Measurements from ENCODE around the gene GATAD2A.
A peak's percentile ranks its signal among the peaks of the same experiment; 100 is the strongest.
"Not testable (repeated sequence)": the region's sequence is repeated elsewhere in the genome, so short reads cannot be mapped to it uniquely, and the experiment has no call there.

The GATAD2A gene

DNA sequence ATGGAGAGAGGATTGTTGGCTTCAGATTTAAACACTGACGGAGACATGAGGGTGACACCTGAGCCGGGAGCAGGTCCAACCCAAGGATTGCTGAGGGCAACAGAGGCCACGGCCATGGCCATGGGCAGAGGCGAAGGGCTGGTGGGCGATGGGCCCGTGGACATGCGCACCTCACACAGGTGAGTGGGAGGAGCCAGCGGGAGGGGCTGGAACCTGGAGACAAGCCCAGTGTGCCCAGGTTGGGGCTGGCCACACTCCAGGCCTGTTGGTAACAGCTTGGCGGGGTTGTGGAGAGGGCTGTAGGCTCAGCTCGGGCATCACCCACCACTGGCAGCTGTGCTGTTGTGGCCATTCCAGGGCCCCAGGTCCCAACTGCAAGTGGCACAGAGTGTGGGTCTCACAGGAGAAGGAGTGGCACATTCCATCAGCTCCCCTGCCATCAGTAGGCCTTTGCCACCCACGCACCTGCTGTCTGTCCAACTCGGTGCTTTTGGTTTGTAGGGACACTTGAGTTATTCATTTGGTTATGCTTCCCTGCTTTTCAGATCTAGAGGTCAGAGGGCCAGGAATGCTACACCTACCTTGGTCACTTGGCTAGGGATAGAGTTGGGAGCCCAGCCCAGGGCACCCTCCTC is 60.1 kb downstream of the GATAD2A start:
- DNase-seq (ENCODE audit: low read depth) = no peak

DNA sequence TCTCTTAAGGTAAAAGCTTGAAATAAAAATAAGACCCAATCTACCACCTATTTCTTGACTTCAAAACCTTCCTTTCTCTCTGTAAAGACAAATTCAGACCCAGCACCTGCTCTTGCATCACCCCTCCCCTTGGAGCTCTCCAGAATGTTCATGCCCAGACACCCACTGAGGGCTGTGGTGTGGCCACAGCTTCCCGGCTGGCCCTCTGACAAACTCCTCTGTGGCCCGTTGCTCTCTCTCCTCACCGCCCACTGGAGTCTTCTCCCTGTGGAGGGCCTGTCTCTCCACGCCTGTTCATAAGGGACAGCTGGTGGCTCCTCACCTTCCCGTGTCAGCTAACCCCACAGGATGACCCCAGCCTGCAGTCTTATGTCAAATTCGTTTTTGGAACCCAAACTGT is 60.7 kb downstream of the GATAD2A start:
- no peak for DNase-seq (ENCODE audit: low read depth)

DNA sequence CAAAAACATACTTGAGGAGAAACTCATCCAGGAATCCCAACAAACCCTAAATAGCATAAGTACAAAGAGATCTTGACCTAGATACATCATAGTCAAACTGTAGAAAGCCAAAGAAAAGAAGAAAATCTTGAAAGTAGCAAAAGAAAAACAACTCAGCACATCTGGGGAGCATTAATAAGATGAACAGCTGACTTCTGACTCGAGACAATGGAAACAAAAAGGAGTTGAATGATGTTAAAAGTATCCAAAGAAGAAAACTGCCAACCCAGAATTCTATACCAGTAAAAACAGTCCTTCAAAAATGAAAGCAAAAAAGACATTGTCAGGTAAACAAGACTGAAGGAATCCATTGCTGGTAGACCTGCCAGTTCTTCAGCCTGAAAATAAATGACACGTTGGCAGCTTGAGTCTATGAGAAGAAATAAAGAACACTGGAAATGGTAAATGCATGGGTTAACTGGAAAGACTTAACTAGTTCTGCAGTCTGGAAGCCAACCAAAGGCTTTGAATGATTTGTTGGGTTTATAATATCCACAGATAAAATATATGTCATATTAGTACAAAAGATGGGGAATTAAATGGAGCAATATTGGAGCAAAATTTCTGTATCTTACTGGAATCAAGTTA is 63.1 kb downstream of the GATAD2A start:
- DNase-seq (ENCODE audit: low read depth) = peak; percentile 29

DNA sequence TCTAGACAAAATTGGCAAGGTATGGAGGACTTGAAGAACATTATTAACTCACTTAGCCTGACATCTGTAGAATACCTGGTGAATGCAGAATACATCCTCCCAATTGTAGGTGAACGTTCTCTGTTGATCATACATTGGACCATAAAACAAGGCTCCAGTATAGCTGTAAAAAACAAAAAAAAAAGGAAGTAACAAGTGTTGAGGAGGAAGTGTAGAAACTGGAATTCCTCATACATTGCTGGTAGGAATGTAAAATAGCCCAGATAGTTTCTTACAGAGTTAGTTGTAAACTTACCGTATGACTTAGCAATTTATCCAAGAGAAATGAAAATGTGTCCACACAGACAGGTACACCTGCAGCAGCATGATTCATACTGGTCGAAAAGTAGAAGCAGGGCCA is 65.1 kb downstream of the GATAD2A start:
- no peak for DNase-seq (ENCODE audit: low read depth)

DNA sequence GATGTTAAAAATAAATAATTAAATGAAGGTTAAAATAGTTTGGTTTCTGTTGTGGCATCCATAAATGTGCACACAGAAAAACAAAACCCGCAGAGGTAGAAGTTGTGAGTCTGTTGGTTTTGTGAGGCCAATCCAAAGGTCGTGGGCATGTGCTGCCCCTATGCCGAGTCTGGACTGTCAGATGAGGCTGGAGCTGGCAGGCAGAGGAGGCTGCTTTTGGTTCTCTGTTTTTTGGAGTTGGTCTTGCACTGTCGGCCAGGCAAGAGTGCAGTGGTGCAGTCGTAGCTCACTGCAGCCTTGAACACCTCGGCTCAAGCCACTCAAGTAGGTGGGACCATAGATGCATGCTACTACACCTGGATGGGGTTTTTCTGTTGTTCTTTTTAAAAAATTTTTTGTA is 66.2 kb downstream of the GATAD2A start:
- DNase-seq (ENCODE audit: low read depth) = no peak

DNA sequence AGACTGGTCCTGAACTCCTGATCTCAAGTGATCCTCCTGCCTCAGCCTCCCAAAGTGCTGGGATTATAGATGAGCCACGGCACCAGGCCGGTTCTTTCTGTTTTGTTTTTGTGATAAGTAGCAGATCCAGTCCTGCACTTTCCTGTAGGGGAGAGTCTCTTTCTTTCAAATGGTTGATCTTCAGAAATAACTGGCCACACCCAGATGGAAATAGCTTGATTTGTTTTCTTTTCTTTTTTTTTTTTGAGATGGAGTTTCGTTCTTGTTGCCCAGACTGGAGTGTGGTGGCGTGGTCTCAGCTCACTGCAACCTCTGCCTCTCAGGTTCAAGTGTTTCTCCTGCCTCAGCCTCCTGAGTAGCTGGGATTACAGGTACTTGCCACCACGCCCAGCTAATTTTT is 66.6 kb downstream of the GATAD2A start:
- not testable (repeated sequence) for DNase-seq (ENCODE audit: low read depth)

DNA sequence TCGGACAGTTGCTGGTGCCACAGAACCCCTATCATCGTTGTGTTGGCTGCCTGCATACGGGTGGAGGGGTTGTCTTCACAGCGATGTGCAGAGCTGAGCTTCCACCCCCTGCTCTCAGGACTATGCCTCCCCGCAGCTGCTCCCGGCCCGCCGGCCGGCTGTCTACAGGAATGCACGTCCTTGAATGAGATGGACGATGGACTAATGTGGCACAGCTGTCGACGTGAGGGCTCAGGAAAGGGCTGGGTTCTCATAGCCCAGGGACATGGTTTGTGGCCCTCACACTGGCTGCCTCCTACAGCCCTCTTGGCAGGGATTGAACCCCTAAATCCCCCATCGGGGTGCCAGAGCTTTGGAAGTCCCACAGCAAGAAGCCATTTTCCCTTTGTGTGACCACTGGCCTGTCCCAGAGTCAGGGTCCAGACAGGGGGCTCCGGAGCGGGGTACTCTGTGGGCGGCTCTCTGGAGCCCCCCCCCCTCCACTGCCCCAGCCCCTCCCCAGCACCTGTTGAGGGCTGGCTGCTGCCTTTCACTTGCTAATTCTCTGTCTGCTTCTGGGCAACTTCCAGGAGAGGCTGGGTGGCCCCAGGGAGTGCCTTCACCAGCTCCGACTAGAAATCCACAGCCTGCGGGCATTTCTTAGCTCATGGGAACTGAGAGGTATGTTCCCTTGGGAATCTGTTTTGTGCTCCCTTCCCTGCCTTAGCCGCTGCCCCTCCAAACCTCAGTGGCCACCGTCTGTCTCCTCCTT is 69.7 kb downstream of the GATAD2A start:
- DNase-seq (ENCODE audit: low read depth) = no peak

DNA sequence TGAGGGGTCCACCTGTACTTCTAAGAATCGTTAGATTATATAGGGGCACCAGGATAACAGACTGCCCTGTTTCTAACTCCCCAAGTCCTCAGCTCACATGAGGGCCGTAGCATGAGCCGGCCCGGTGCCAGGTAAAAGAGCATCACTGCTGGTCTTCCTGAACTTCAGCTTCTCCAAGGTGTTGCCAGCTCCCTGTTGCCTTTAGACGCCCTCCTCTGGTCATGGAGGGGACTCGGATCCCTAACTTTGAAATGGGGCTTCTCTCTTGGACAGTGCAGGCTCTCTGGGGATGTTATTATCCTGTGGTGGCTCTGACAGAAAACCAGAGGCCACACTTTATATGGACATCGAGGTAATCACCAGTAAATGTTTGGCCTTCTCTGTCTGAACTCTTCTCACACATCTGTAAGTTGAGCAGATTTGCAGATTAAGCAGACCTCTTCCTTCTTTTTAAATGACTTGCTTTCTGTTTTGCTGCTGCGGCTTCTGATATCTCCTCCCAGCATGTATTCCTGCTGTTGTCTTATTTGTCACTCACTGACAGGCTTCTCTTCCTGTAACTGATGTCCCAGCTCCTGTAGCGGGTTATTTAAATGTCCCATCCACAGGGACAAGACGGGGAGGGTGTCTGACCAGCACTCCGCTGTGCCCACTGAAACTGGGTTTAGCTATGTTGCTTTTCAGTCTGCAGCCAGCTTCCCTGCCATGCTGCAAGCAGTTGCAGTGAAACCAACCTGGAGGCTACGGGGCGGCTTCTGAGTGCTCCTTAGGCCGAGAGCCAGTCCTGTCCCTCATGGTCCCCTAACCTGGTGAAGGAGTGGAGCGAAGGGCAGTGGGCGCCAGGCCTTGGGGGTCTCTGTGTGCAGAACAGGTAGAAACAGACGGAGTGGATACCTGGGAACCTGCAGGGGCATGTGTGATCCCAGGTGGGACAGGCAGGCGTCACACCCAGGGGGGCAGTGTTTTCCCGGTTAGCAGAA is 70.7 kb downstream of the GATAD2A start:
- DNase-seq (ENCODE audit: low read depth) = peak; percentile 52

DNA sequence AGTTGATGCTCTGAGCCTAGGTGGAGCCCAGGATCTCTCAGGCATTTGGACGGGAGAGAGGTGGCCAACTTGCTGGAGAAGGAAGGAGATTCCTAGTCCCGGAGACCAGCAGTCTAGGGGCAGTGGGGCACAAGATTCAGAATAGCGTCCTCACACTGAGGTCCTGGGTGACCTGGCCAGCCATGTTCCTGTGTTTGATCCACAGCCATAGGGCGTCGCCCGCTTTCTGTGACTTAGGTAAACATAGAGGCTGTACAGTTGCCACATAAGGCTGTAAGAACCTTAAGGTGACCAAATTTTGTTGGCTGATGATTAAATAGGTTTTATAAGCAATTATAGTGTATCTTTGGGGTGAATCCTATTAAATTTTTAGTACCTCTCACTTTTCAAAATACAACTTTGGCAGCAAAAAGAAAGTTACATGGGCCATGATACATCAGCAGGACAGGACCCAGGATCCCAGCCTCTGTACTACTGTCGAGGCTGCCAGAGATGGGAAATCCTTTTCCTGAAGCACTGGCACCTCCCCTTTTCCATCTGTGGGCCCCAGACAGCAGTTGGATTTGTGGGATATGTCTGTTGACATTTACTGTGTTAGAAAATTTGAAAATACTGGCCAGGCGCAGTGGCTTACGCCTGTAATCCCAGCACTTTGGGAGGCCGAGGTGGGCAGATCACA is 72.4 kb downstream of the GATAD2A start:
- no peak for DNase-seq (ENCODE audit: low read depth)

DNA sequence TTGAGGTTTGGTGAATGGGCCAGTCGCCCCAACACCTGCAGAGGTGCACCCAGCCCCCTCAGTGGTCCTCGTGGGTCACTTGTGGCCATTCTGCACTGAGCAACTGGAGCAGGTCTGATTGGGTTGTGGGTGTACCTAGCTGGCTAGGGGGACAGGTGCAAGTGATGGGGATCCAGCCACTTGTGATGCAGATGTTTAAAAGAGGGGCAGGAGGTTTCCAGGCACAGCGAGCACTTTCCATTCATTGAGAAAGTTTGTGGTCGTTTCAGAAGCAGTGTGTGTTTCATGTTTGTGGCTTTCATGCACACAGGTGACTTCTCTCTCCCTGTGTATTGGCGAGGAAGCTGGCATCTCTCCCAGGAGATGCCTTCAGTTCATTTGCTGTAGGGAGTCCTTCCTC is 75.2 kb downstream of the GATAD2A start:
- no peak for DNase-seq (ENCODE audit: low read depth)

DNA sequence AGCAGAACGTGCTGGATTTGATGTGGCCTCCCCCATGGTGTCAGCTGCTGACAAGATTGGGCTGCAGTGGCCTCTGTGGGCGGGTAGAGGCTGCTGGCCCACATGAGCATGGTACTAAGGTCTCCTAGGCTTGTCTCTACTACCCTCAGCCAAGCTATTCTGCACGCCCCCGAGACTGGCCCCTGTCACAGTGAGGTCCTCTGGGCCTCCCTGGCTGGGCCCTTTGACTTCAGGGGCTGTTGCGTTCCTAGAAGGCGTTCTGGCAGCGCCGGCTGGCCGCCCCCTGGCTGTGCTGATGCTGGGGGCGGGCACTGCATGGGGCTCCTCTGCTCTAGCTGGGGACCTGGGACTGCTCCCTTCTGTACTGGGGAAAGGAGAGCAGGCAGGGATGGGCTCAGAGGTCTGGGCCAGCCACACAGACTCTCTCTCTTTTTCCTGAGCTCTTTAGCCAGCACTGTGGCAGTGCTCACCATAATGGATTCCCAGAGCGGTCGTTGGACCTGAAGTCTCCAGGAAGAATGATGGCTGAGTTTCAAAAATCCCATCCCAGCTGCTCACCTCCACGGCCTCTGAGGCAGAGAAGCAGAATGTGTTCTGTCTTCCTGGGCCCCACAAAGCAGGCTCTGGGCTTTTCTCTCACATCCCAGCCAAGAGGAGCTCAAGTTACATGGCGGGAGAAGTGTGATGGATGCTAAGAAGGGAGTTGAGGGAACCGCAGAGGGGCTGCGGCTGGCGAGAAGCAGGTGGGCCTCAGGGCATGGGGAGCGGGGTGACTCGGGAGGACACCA is 77.5 kb downstream of the GATAD2A start:
- DNase-seq (ENCODE audit: low read depth) = no peak

DNA sequence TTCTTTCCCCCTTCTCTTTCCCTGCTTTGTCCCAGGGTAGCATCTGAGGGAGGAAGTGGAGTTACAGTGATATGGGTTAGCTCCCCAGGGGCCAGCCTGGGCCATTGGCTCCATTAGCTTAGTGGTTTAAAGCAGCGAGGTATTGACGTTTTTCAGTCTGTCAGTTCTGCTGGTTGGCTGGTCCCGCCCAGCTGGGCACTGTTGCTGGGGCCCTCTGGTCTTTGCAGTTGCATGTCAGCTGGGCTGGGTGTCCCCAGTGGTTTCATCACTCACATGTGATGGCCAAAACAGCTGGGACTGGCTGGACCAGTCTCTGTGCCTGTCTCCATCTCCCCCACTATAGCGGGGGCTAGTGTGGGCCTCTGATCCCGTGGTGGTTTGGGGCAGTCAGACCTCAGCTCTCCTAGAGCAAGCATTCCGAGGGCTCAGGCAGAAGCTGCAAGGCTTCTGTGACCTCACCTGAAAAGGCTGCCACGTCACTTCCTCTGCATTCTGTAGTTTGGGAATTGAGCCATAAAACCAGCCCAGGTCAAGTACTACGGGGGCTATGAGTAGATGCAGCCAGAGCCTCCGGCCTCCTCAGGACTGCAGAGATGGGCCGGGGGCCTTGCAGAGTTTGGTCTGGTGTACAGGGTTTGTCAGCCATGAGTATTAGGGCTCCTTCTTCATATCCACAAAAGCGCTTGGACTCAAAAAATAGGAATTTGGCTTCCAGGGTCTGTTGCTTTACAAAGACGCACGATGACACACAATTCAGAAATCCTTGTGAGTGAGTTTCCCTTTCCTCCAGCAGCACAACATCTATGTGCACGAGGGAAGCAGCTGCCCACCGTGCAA is 79.9 kb downstream of the GATAD2A start:
- peak; percentile 87 for DNase-seq (ENCODE audit: low read depth)

DNA sequence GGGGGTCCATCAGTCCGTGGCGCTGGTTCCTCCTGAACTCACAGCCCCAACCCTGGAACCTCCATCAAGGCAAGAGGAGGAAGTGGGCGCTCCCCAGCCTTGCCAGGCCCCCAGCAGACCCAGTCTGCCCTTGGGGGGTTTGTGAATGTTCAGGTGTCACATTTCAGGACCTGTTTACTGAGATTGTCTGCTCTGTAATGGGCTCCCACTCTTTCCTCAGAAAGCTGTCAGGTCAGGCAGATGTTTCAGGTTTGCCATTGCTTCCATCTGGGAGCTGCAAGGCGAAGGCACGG is 80.5 kb downstream of the GATAD2A start:
- no peak for DNase-seq (ENCODE audit: low read depth)

DNA sequence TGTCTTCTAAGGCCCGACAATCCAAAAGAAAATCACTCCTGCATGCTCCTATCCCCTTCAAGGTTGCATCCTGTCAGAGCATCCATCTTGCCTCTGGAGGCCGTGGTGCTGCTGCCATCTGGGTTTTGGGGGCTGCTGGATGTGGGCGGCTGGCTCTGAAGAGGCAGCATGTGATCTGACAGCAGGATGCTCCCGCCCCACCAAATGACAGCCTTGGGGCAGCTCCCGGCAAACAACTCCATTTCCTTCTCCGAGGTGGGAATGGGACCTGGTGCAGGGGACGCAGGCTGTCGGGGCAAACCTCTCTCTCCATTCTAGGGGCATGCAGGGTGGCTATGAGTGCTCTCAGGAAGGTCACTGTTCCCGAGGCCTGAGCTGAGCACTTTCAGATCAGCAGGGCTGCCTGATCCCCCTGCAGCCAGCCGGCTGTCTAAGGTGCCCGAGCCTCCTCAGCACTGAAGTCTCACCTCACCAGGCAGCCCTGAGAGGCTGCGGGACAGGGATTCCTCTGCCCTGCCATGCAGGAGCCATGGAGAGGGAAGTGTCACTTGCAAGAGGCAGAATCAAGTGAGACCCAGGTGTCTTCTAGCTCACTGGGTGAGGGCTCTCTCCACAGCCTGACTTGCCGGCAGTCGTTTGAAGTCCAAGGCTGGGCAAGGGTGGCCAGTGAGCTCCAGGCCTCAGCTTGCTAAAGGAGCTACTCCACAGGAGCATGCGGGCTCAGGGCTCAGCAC is 81.0 kb downstream of the GATAD2A start:
- no peak for DNase-seq (ENCODE audit: low read depth)

DNA sequence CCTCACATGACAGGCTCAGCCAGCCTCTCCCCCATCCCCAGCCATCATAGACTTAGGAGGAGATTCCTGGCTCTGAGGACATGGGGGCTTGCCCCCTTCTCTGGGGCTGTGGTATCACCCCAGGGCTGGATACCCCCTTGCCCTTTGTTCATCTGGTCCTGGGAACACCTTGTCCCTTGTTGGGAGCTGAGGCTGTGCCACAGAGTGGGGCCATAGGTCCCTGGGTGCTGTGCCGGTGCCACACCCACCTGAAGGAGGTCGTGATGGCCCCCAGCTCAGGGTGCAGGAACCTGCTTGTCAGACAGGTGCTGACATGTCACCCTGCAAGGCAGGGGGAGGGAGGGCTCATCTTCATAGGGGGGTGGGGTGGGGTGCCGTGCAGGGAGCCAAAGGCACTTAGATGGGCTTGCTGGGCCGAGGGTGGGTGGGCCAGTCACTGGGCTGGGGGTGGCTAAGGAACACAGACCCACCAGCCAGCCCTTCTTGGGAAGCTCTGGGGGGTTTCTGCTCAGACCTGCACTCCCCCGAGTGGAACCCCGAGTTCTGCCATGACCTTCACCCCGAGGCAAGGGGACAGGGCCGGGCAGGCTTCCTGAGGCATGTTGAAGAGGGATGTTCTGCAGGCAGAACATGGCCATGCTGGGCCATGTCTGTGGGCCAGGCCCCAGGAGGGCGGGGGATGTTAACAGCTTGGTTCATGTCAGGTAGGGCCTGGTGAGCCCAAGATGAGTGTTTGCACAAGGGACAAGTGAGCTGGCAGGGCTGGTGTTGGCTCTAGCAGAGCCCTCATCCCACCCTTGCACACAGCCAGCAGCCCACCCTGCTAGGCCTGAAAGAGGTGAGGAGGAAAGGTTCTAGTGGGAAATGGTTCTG is 81.8 kb downstream of the GATAD2A start:
- DNase-seq (ENCODE audit: low read depth) = no peak

DNA sequence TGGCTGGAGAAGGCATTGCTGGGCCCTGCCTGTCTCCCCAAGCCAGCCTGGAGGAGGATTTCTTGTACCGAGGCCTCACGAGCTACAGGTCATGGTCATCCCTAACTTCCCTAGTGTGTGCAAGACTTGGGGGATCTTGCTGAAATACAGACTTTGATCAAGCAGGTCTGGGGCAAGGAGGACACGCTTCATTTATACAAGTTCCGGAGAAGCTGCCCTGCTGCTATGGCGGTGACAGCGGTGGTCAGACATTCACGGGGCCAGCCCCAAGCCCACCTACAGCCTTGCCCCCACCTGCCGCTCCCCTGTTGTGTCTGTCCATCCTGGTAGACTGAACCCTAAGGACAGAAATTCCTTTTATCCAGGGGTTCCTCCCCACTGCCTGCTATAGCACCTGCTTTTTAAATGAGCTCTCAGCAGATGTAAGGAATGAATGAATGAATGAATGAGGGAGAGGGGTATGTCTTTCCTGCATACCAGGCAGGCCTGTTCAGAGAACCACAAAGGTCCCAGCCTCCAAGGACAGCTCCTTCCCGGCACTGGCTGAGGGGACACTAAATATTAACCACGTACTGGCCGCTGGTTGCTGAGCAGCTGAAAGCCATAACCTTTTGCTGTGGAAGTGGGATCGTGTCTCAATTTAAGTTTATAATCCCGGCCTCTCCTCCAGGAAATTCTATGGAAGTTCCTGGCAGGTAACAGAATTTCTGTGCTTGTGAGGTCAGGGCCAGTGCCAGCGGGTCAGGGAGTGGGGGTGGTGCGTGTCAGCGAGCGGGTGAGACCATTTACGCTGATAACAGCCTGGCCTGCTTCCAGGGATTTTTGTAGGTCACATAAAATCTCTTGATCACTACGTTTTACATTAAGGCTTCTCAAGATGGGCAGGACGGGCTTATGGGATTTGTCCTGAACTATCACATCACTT is 82.7 kb downstream of the GATAD2A start:
- peak; percentile 19 for DNase-seq (ENCODE audit: low read depth)

Measured in ELR (cell line).